ENCODE data around the gene C9orf85. TPM values are rescaled to one million over a fixed set of nuclear protein-coding genes. Genes with fewer than 3 reads are reported as not detected.

Gene C9orf85
- total and polyA plus RNA-seq, 5 donors = 6.3 to 8.3 (median 7.0) TPM

DNA sequence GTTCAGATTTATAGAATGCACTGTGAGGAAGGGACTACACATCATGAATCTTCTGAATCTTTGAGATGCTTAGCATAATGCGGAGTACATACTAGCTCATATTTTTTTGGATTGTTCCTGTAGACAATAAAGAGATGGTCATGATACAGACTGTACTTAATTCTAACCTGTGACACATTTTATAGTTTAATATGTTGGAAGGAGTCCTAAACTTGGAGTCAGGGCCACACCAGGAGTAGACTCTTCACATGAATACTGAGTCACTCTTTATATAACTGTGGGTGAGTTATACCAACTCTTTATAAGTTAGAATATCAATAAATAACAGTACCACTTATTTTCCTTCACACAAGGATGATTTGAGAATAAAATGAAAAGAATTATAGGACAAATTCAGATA, 16.9 kb downstream of the C9orf85 start:
- Histone ChIP-seq H3K4me3 (ENCODE audit: low read length) (no peak overlapping the region), H3K27me3 (ENCODE audit: control insufficient read depth, insufficient read depth) (no peaks in the 10 kb centered on the region), H3K27ac (ENCODE audit: low read length) (no peak overlapping the region), H3K4me1 (ENCODE audit: control insufficient read depth, insufficient read depth, low read length) (peaks cover 1% of the 10 kb centered on the region), H3K9me3 (ENCODE audit: control insufficient read depth, low read length) (no peaks in the 10 kb centered on the region)
- DNase-seq (no peak), ATAC-seq (no peak)
- 97% methylated on average over 1 of the region's 1 CpG for WGBS
- intact Hi-C loops (cut with DNase I) = no loop called here

DNA sequence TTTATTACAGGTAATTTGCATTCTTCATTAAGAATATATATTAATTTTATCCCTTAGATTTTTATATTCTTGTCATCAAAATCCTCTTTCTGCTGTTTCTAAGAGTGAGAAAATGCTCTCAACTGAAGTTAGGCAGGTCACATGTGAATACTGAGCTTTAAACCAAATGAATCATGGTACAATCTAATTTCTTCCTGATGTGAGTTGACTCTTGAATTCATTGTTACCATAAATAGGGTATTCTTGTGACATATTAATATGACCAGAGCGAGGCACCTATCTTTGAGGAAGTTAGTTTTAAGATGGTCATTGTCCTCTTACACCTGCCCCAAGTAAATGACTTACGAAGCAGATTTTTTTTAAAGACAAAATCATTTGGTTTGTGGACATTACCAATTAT, 17.4 kb downstream of the C9orf85 start:
- intact Hi-C loops (cut with DNase I) = no loop called here
- no peaks in the 10 kb centered on the region for H3K9me3 ChIP-seq (ENCODE audit: control insufficient read depth, low read length)
- H3K27ac ChIP-seq (ENCODE audit: low read length) = no peak overlapping the region
- peaks cover 1% of the 10 kb centered on the region for H3K4me1 ChIP-seq (ENCODE audit: control insufficient read depth, insufficient read depth, low read length)
- ATAC-seq (no peak), DNase-seq (no peak)
- H3K27me3 ChIP-seq (ENCODE audit: control insufficient read depth, insufficient read depth) = no peaks in the 10 kb centered on the region
- H3K4me3 ChIP-seq (ENCODE audit: low read length) = no peak overlapping the region
- WGBS = 98% methylated on average over 2 of the region's 2 CpGs

DNA sequence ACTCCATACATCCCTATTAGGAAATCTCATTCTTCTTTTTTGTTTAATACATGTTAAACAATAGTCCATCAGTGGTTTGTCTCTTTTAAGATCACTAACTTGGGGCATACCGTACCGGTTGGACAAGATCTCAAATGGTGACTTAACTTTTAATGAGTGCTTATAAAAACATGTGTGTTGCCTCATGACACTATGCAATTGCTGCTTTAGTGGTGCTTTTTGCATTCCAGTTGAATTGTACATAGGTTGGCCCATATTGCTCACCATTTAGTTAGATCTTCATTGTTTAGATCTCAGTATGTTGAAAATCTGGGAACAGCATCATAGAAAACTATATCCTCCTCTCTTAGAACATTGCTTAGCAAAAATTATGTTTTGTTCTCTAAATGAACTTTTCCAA, 17.8 kb downstream of the C9orf85 start:
- no peak for ATAC-seq
- H3K4me3 ChIP-seq (ENCODE audit: low read length) = no peak overlapping the region
- no peaks in the 10 kb centered on the region for H3K27me3 ChIP-seq (ENCODE audit: control insufficient read depth, insufficient read depth)
- no peak overlapping the region for H3K27ac ChIP-seq (ENCODE audit: low read length)
- intact Hi-C loops (cut with DNase I) = no loop called here
- peaks cover 1% of the 10 kb centered on the region for H3K4me1 ChIP-seq (ENCODE audit: control insufficient read depth, insufficient read depth, low read length)
- no peaks in the 10 kb centered on the region for H3K9me3 ChIP-seq (ENCODE audit: control insufficient read depth, low read length)
- 98% methylated on average over 2 of the region's 2 CpGs for WGBS
- no peak for DNase-seq

DNA sequence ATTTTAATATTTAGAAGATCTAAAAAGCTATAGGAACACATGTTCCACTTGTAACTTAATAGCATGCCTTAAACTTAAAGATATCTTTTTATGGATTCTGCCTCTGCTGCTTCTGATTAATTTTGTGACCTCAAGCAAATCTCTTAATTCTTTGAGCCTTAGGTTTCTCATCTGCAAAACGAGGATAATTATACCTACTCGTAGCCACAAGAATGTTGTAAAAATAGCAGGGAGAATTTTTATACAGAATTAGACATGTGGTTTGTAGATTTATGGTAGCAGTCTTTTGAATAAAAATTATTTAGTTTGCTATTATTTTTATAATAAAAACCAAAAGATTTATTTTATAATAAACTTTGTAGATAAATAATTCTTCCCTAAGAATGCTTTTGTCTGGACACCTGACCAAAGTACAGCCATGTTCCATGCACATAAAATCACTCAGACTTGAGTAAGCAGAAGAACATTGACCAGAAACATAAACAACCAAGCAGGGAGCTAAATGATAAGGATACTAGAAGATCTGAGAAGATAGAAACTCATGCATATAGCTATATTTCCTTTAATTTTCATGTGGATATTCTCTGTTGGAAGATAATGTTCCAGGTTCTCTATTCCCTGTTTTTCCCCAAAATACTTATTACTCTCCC, 18.5 kb downstream of the C9orf85 start:
- WGBS = 82% methylated on average over 2 of the region's 2 CpGs
- H3K27ac ChIP-seq (ENCODE audit: low read length) = no peak overlapping the region
- no peaks in the 10 kb centered on the region for H3K9me3 ChIP-seq (ENCODE audit: control insufficient read depth, low read length)
- H3K27me3 ChIP-seq (ENCODE audit: control insufficient read depth, insufficient read depth) = no peaks in the 10 kb centered on the region
- ATAC-seq (no peak), DNase-seq (no peak)
- H3K4me3 ChIP-seq (ENCODE audit: low read length) = no peak overlapping the region
- intact Hi-C loops (cut with DNase I) = no loop called here
- peaks cover 1% of the 10 kb centered on the region for H3K4me1 ChIP-seq (ENCODE audit: control insufficient read depth, insufficient read depth, low read length)

DNA sequence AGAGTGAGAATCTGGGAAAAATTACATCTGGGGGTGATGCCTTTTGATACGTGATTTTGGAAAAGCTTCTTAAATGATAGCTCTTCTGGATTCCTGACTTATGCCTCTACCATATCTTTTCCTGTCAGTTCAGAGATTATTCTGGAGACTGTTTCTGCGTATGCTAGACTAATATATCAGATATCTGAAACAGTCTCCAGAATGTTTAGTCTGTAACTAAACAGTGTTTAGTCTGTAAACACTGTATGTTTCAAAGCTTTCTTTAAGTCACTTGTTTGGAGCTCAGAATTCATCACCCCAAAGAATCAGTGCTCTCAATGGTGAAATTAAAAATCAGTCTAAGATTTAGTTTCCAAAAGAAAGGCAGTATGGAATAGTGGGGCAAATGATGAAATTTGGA, 19.7 kb downstream of the C9orf85 start:
- no peaks in the 10 kb centered on the region for H3K27me3 ChIP-seq (ENCODE audit: control insufficient read depth, insufficient read depth)
- H3K9me3 ChIP-seq (ENCODE audit: control insufficient read depth, low read length) = no peaks in the 10 kb centered on the region
- DNase-seq (no peak), ATAC-seq (no peak)
- no peak overlapping the region for H3K27ac ChIP-seq (ENCODE audit: low read length)
- no peak overlapping the region for H3K4me3 ChIP-seq (ENCODE audit: low read length)
- intact Hi-C loops (cut with DNase I) = no loop called here
- H3K4me1 ChIP-seq (ENCODE audit: control insufficient read depth, insufficient read depth, low read length) = peaks cover 1% of the 10 kb centered on the region
- WGBS = 66% methylated on average over 2 of the region's 2 CpGs

DNA sequence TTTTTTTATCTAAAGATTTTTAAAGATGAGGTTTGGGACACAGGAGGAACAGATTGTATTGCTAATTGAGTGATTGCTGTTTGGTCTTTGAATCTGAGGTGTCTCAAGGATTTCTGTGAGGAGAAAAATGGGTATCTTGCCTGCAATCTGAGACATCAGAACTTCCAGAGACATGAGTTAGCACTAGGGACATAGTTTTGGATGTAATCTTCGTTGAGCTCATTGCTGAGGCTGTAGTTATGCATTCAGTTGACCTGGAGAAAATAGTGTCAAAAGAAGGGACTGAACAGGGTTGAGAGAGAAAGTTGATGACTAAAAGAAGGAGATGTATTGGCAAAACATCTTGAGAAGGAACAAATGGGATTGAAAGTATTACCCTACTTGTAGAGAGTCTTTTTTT, 24.6 kb downstream of the C9orf85 start:
- no peak overlapping the region for H3K27ac ChIP-seq (ENCODE audit: low read length)
- no peak overlapping the region for H3K4me3 ChIP-seq (ENCODE audit: low read length)
- 54% methylated on average over 1 of the region's 1 CpG for WGBS
- H3K4me1 ChIP-seq (ENCODE audit: control insufficient read depth, insufficient read depth, low read length) = no peaks in the 10 kb centered on the region
- H3K9me3 ChIP-seq (ENCODE audit: control insufficient read depth, low read length) = no peaks in the 10 kb centered on the region
- no peaks in the 10 kb centered on the region for H3K27me3 ChIP-seq (ENCODE audit: control insufficient read depth, insufficient read depth)
- ATAC-seq = no peak
- intact Hi-C loops (cut with DNase I) = no loop called here
- no peak for DNase-seq

DNA sequence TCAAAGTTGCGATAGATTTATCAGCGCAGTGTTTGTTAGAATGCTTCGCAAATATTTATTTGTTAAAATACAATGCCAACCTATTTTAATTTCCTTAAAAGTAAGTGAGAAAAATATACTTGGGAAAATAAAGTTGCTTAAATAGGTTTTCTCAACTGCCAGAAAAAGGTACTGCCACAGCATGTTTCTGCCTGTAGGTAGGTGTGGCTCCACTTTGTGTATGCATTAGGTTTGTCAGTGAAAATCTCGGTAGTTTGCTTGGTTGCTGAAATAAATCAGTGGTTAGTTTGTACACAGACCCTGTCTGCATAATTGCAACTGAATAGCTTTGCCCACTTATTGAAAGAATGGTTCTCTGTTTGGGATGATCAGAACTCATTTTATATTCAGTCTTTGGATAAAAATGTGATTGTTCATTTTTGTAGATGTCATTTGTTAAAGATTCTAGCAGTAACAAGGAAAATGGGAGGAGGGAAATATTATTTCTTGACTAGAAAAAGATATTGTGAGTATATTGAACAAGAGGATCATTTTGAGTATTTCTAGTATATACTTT, 25.7 kb downstream of the C9orf85 start:
- Histone ChIP-seq H3K27me3 (ENCODE audit: control insufficient read depth, insufficient read depth) (no peaks in the 10 kb centered on the region), H3K4me1 (ENCODE audit: control insufficient read depth, insufficient read depth, low read length) (no peaks in the 10 kb centered on the region), H3K4me3 (ENCODE audit: low read length) (no peak overlapping the region), H3K9me3 (ENCODE audit: control insufficient read depth, low read length) (no peaks in the 10 kb centered on the region), H3K27ac (ENCODE audit: low read length) (no peak overlapping the region)
- no peak for DNase-seq
- 85% methylated on average over 4 of the region's 4 CpGs for WGBS
- intact Hi-C loops (cut with DNase I) = no loop called here
- ATAC-seq = no peak

DNA sequence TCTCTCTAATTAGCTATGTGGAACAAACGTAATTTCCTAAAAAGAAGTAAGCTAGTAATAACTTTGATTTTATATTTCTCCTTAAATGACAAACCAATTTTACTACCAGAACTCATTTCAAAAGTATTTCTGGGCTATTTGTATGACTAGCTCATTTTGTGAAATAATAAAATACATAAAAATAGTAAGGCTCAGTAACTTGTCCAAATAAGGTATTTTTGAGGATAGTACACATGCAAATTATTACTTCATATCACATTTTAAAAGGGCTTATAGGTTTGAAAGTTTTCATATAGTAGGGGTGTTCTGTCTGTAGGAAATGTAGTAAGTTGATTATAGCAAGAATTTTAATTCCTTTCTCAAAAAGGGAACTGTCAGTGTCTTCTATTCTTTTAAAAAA, 26.5 kb downstream of the C9orf85 start:
- no peak for DNase-seq
- no peak overlapping the region for H3K27ac ChIP-seq (ENCODE audit: low read length)
- H3K9me3 ChIP-seq (ENCODE audit: control insufficient read depth, low read length) = no peaks in the 10 kb centered on the region
- WGBS = 84% methylated on average over 1 of the region's 1 CpG
- no peaks in the 10 kb centered on the region for H3K4me1 ChIP-seq (ENCODE audit: control insufficient read depth, insufficient read depth, low read length)
- ATAC-seq = no peak
- intact Hi-C loops (cut with DNase I) = no loop called here
- H3K4me3 ChIP-seq (ENCODE audit: low read length) = no peak overlapping the region
- H3K27me3 ChIP-seq (ENCODE audit: control insufficient read depth, insufficient read depth) = no peaks in the 10 kb centered on the region

DNA sequence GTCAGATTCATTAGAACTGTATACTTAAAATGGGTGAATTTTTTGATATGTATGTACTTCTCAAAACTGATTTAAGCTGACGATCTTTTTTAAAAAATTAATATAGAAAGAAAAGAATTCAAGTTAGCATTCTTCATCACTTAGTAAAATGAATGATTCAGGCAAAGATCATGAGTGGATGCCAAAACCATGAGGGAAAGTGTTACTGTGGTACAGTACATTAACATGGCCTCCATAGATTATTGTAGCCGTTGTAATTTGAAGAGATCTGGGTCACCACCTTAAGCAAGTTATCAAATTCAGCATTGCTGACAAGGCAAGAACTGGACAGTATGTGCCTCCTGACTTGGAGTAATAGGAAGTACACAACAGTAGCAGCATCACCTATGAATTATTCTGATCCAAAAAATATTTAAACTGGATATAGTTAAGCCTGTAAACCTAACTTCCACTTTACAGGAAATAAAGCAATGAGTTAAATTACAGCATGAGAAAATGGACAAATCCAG, 29.7 kb downstream of the C9orf85 start:
- no peaks in the 10 kb centered on the region for H3K27me3 ChIP-seq (ENCODE audit: control insufficient read depth, insufficient read depth)
- intact Hi-C loops (cut with DNase I) = no loop called here
- no peak for ATAC-seq
- no peak overlapping the region for H3K27ac ChIP-seq (ENCODE audit: low read length)
- no peaks in the 10 kb centered on the region for H3K9me3 ChIP-seq (ENCODE audit: control insufficient read depth, low read length)
- 78% methylated on average over 2 of the region's 2 CpGs for WGBS
- no peak for DNase-seq
- no peak overlapping the region for H3K4me3 ChIP-seq (ENCODE audit: low read length)
- H3K4me1 ChIP-seq (ENCODE audit: control insufficient read depth, insufficient read depth, low read length) = no peaks in the 10 kb centered on the region

DNA sequence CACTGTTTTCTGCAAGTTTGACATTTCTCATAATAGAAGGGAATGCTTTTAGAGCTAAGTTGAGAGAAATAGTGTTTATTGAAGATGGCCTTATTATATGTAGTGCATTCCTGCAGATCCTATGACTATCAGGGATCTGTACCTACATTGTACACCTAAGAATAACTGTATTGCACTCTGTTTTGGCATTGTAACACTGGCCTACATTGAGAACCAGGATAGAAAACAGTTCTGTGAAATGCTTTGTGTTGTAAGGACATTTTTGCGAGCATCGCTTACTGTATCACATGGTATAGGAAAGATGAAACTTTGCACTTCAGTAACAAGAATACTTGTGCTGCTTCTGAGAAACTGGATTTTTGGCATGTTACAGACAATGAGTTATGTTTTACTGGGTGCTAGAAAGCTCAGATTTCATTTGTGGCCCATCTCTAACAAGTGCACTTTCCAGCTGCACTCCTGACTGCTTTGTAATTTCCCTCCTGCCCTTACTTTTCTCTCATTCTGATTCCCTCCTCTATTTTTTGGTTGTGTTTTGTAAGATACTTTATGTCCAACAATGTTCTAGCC, 30.6 kb downstream of the C9orf85 start:
- WGBS = 79% methylated on average over 2 of the region's 2 CpGs
- H3K27me3 ChIP-seq (ENCODE audit: control insufficient read depth, insufficient read depth) = no peaks in the 10 kb centered on the region
- ATAC-seq (no peak), DNase-seq (no peak)
- no peaks in the 10 kb centered on the region for H3K9me3 ChIP-seq (ENCODE audit: control insufficient read depth, low read length)
- no peak overlapping the region for H3K4me3 ChIP-seq (ENCODE audit: low read length)
- H3K4me1 ChIP-seq (ENCODE audit: control insufficient read depth, insufficient read depth, low read length) = no peaks in the 10 kb centered on the region
- no peak overlapping the region for H3K27ac ChIP-seq (ENCODE audit: low read length)
- intact Hi-C loops (cut with DNase I) = no loop called here

DNA sequence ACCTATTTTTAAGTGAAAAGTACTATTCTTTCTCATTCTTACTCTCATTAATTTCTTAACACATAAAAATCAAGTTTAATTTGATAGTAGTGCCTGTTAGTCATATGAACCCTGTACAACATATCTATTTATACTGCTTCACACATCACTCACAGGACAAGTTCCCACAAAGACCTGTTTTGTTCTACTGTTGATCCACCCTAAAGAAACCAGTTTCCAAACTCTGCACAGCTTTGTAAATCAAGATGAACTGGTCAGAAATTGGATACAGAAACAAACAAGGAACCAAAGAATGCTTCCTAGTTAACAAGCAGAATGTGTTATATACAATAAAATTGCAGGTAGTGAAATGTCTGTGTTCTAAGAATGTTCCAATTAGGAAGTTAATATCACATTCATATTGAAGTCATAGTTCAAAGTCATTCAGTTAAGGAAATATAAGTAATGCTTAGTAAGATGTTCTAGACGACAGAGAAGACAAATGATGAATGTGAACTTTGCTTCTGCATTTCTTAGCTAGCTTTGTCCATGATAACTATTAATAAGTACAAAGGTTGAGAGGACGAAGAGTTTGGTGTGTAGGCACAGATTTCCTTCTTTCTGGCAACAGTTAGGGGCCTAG, 33.4 kb downstream of the C9orf85 start:
- WGBS = 54% methylated on average over 2 of the region's 2 CpGs

More for the DNA sequence above, 33.4 kb downstream of the C9orf85 start:
- no peak for ATAC-seq
- DNase-seq = no peak
- no peaks in the 10 kb centered on the region for H3K4me1 ChIP-seq (ENCODE audit: control insufficient read depth, insufficient read depth, low read length)
- no peak overlapping the region for H3K4me3 ChIP-seq (ENCODE audit: low read length)
- intact Hi-C loops (cut with DNase I) = no loop called here
- no peaks in the 10 kb centered on the region for H3K27me3 ChIP-seq (ENCODE audit: control insufficient read depth, insufficient read depth)
- H3K9me3 ChIP-seq (ENCODE audit: control insufficient read depth, low read length) = no peaks in the 10 kb centered on the region
- no peak overlapping the region for H3K27ac ChIP-seq (ENCODE audit: low read length)

Measured in right cardiac atrium (tissue), 5 donors.